Caco-2 (cell line): ENCODE results near the gene SMAD5. TPM values are rescaled to one million over a fixed set of nuclear protein-coding genes. Genes with fewer than 3 reads are reported as not detected.

Experiments used
- BruUV-seq: library from RNA; stranded (reverse); fragments of 400-500 nt; replicated peaks from 2 replicates; lab custom pipeline; 2021; lab: Mats Ljungman, UMichigan
- CTCF ChIA-PET: fragments of 300-600 bp; sonication (Branson Sonifier 250); formaldehyde crosslinking; loops from one replicate; lab custom pipeline; 2022; ENCODE audit warnings: antibody characterized with exemption; lab: Charles Lee
- POLR2A ChIA-PET: fragments of 300-600 bp; sonication (Branson Sonifier 250); formaldehyde crosslinking; loops from one replicate; lab custom pipeline; 2022; ENCODE audit warnings: antibody characterized with exemption; lab: Charles Lee
- DNase-seq, 2 experiments: peaks; one replicate each; pipeline versions ENCODE4 v3.0.0 to v3.0.0-alpha.2; 2020 to 2022
- H3K27me3 ChIP-seq: replicated peaks from 2 replicates; pipeline ENCODE4 v1.6.0; 2011; ENCODE audit warnings: low read length; ENCODE audit not compliant: control insufficient read depth, insufficient read depth
- H3K36me3 ChIP-seq: 2 replicates; pipeline ENCODE4 v1.5.1; 2011; ENCODE audit warnings: low read length; ENCODE audit not compliant: control insufficient read depth, insufficient read depth
- H3K4me1 ChIP-seq: fragments of 250-450 bp; sonication (Bioruptor Pico); 2 replicates; pipeline ENCODE4 v1.5.1; 2020; ENCODE audit warnings: mild to moderate bottlenecking
- H3K4me3 ChIP-seq: 2 replicates; pipeline ENCODE4 v1.5.1; 2011; ENCODE audit warnings: low read depth, mild to moderate bottlenecking, control low read depth, low read length
- H3K9me3 ChIP-seq: fragments of 250-450 bp; sonication (Bioruptor Pico); 2 replicates; pipeline ENCODE4 v1.5.1; 2020; ENCODE audit warnings: mild to moderate bottlenecking, moderate library complexity
- H3K27ac Mint-ChIP-seq: one replicate; pipeline ENCODE4 v1.8.0; 2022; ENCODE audit warnings: mixed read lengths; ENCODE audit not compliant: unreplicated experiment
- H3K27me3 Mint-ChIP-seq: one replicate; pipeline ENCODE4 v1.8.0; 2022; ENCODE audit warnings: mixed read lengths; ENCODE audit not compliant: insufficient read depth, unreplicated experiment
- H3K36me3 Mint-ChIP-seq: one replicate; pipeline ENCODE4 v1.8.0; 2022; ENCODE audit warnings: mild to moderate bottlenecking, mixed read lengths; ENCODE audit not compliant: insufficient read depth, unreplicated experiment
- H3K4me1 Mint-ChIP-seq: one replicate; pipeline ENCODE4 v1.8.0; 2022; ENCODE audit warnings: low read depth, mixed read lengths; ENCODE audit not compliant: unreplicated experiment
- H3K4me3 Mint-ChIP-seq: one replicate; pipeline ENCODE4 v1.8.0; 2022; ENCODE audit warnings: mild to moderate bottlenecking, moderate library complexity, mixed read lengths; ENCODE audit not compliant: unreplicated experiment
- H3K9me3 Mint-ChIP-seq: one replicate; pipeline ENCODE4 v1.8.0; 2022; ENCODE audit warnings: mixed read lengths; ENCODE audit not compliant: unreplicated experiment
- intact Hi-C: fragments of 100-400 bp; cut with micrococcal nuclease; formaldehyde crosslinking; loops from one replicate; pipeline ENCODE4 v1.10.0; 2022; ENCODE audit not compliant: unreplicated experiment
- total RNA-seq: library from RNA; stranded (reverse); gene quantifications from 2 replicates; pipeline ENCODE4 v1.2.3, GENCODE V29; 2022
- TF ChIP-seq, protein P1 (sequence below), 2 experiments: fragments of 200-600 bp in 1 of 2; IDR thresholded peaks; 1 replicate in 1 of 2; 2 replicates in 1 of 2; pipeline versions ENCODE4 v1.5.1 to v1.8.0; 2011 to 2022; ENCODE audit warnings: antibody characterized with exemption in 1 of 2, control low read depth in 1 of 2, inconsistent platforms in 1 of 2, low read depth in 1 of 2, low read length in 1 of 2, mild to moderate bottlenecking in 1 of 2, moderate library complexity in 1 of 2; ENCODE audit not compliant: insufficient read depth in 1 of 2, severe bottlenecking in 1 of 2, unreplicated experiment in 1 of 2

Gene SMAD5
- total RNA-seq, 1 experiment from 2014 or later, result 142 TPM

DNA sequence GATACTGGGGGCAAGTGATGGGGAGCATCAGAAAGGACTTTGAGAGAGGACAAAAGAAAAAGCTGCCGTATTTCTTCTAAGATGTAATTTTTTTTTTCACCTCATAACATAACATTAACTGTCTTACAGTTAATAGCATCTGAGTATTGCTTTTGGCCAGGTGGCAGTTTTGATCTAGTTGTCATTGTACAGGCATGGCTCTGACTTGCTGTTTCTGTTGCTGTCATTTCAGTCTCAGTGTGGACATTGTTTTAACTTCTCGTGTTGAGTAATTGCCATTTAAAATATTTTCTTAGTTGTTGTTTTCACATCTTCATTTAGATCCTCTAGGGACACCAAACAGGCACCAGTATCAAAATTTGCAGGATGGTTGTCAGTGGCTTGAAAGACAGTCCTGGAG is 12.4 kb downstream of the SMAD5 start:
- no peak overlapping the region for H3K4me3 ChIP-seq
- peaks cover 27% of the 10 kb centered on the region for H3K4me1 Mint-ChIP-seq
- H3K27me3 Mint-ChIP-seq, result no peaks in the 10 kb centered on the region
- intact Hi-C loops, result no loop called here
- POLR2A ChIA-PET, result no interaction called here
- no peak for DNase-seq
- BruUV-seq, result no TSS peak
- no peaks in the 10 kb centered on the region for H3K9me3 ChIP-seq
- no peak overlapping the region for H3K4me3 Mint-ChIP-seq
- H3K27me3 ChIP-seq, result no peaks in the 10 kb centered on the region
- CTCF ChIA-PET, result no interaction called here
- peaks cover 12% of the 10 kb centered on the region for H3K36me3 Mint-ChIP-seq
- TF ChIP-seq, protein P1, sequence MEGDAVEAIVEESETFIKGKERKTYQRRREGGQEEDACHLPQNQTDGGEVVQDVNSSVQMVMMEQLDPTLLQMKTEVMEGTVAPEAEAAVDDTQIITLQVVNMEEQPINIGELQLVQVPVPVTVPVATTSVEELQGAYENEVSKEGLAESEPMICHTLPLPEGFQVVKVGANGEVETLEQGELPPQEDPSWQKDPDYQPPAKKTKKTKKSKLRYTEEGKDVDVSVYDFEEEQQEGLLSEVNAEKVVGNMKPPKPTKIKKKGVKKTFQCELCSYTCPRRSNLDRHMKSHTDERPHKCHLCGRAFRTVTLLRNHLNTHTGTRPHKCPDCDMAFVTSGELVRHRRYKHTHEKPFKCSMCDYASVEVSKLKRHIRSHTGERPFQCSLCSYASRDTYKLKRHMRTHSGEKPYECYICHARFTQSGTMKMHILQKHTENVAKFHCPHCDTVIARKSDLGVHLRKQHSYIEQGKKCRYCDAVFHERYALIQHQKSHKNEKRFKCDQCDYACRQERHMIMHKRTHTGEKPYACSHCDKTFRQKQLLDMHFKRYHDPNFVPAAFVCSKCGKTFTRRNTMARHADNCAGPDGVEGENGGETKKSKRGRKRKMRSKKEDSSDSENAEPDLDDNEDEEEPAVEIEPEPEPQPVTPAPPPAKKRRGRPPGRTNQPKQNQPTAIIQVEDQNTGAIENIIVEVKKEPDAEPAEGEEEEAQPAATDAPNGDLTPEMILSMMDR (IDR thresholded peaks at IDR 0.05; ENCODE audit: insufficient read depth in 1 of 2, low read depth in 1 of 2, low read length in 1 of 2, severe bottlenecking in 1 of 2, unreplicated experiment in 1 of 2), result no peak
- no peak overlapping the region for H3K27ac Mint-ChIP-seq
- H3K36me3 ChIP-seq, result no peaks in the 10 kb centered on the region; the same call in 1 of the 2 replicates
- H3K4me1 ChIP-seq, result peaks cover 75% of the 10 kb centered on the region
- no peaks in the 10 kb centered on the region for H3K9me3 Mint-ChIP-seq

DNA sequence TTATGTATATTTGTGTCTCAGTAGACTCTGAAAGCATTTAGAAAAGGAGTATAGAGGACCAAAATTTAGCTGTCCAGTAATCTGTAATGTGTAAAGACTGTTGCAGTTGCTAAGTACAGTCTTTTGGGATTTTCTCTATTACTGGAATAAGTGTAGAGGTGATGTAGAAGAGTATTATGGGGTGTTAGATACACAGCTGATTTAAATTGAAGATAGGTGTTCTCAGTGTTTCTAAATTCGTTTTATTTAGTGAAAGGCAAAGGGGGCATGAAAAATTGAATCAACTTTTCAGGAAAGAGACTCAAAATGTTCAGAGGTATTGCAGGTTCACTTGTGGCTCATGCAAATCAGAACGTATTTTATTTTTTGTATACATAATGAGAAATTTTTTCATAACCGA is 13.6 kb downstream of the SMAD5 start:
- Mint-ChIP-seq H3K4me1 (peaks cover 38% of the 10 kb centered on the region), H3K36me3 (peaks cover 21% of the 10 kb centered on the region), H3K9me3 (no peaks in the 10 kb centered on the region), H3K4me3 (no peak overlapping the region), H3K27me3 (no peaks in the 10 kb centered on the region), H3K27ac (no peak overlapping the region)
- intact Hi-C loops, result no loop called here
- Histone ChIP-seq H3K27me3 (no peaks in the 10 kb centered on the region), H3K9me3 (no peaks in the 10 kb centered on the region), H3K4me3 (no peak overlapping the region), H3K4me1 (peaks cover 83% of the 10 kb centered on the region), H3K36me3 (no peaks in the 10 kb centered on the region)
- BruUV-seq, result no TSS peak
- POLR2A ChIA-PET, result no interaction called here
- CTCF ChIA-PET, result no interaction called here
- TF ChIP-seq, protein P1 (IDR thresholded peaks at IDR 0.05; ENCODE audit: insufficient read depth in 1 of 2, low read depth in 1 of 2, low read length in 1 of 2, severe bottlenecking in 1 of 2, unreplicated experiment in 1 of 2), result no peak
- no peak for DNase-seq

DNA sequence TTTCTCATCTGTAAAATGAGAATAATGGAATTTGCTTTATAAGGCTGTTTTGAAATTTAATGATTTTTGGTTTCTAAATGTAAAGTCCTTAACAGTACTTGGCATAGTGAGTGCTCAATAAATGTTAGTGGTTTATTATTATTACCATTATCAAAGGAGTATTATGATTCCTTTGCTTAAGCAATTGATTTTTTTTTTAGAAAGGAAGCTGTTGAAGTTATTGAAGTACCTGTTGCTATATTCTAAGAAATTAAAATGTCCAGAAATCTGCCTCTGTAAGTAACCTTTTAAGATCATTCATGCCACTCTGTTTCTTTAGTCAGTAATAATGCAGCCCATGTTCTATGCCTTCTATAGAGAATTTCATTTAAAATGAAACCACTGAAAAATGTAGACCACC is 15.0 kb downstream of the SMAD5 start:
- peaks cover 79% of the 10 kb centered on the region for H3K4me1 ChIP-seq
- ChIA-PET POLR2A (no interaction called here), CTCF (no interaction called here)

More for the DNA sequence above, 15.0 kb downstream of the SMAD5 start:
- TF ChIP-seq, protein P1 (IDR thresholded peaks at IDR 0.05; ENCODE audit: insufficient read depth in 1 of 2, low read depth in 1 of 2, low read length in 1 of 2, severe bottlenecking in 1 of 2, unreplicated experiment in 1 of 2), result no peak
- no peak overlapping the region for H3K4me3 Mint-ChIP-seq
- intact Hi-C loops, result no loop called here
- Histone ChIP-seq H3K36me3 (no peaks in the 10 kb centered on the region; the same call in 1 of the 2 replicates), H3K9me3 (no peaks in the 10 kb centered on the region), H3K4me3 (no peak overlapping the region), H3K27me3 (no peaks in the 10 kb centered on the region)
- no peak for DNase-seq
- H3K36me3 Mint-ChIP-seq, result peaks cover 27% of the 10 kb centered on the region
- H3K9me3 Mint-ChIP-seq, result no peaks in the 10 kb centered on the region
- peaks cover 48% of the 10 kb centered on the region for H3K4me1 Mint-ChIP-seq
- no TSS peak for BruUV-seq
- no peaks in the 10 kb centered on the region for H3K27me3 Mint-ChIP-seq
- H3K27ac Mint-ChIP-seq, result no peak overlapping the region
